HEK293 (cell line): ENCODE data around the gene TMOD2.
"Not testable (repeated sequence)": the region's sequence is repeated elsewhere in the genome, so short reads cannot be mapped to it uniquely, and the experiment has no call there.

Experiments used
- CTCF ChIA-PET: fragments of 350-600 bp; formaldehyde crosslinking; extraction: SDS; loops from one replicate; lab custom pipeline; 2021; ENCODE audit warnings: antibody characterized with exemption; lab: Yijun Ruan, JAX
- POLR2A ChIA-PET: fragments of 300-600 bp; formaldehyde crosslinking; extraction: SDS; loops from one replicate; lab custom pipeline; 2020; ENCODE audit warnings: antibody characterized with exemption, inconsistent platforms; lab: Yijun Ruan, JAX
- H3K27ac ChIP-seq: fragments of 200-500 bp; sonication (Bioruptor generic); 2 replicates; pipeline ENCODE4 v1.5.1; 2014; ENCODE audit warnings: low read depth, low read length, control low read depth, inconsistent platforms; ENCODE audit errors: extremely low read depth
- H3K36me3 ChIP-seq, 2 experiments: fragments of 200-500 bp in 1 of 2; sonication (Bioruptor generic) in 1 of 2; 1 replicate in 1 of 2; 2 replicates in 1 of 2; pipeline ENCODE4 v1.5.1; 2014 to 2017; ENCODE audit warnings: inconsistent platforms in 2 of 2, low read length in 2 of 2; ENCODE audit not compliant: control insufficient read depth in 2 of 2, insufficient read depth in 1 of 2
- H3K4me1 ChIP-seq: fragments of 200-500 bp; sonication (Bioruptor generic); 2 replicates; pipeline ENCODE4 v1.5.1; 2014; ENCODE audit warnings: mild to moderate bottlenecking, low read length, inconsistent platforms; ENCODE audit not compliant: control insufficient read depth, insufficient read depth
- H3K4me3 ChIP-seq: 2 replicates; pipeline ENCODE4 v1.5.1; 2011; ENCODE audit warnings: low read depth, mild to moderate bottlenecking, control low read depth, low read length, moderate library complexity
- H3K9me3 ChIP-seq: fragments of 200-500 bp; sonication (Bioruptor generic); 2 replicates; pipeline ENCODE4 v1.5.1; 2014; ENCODE audit warnings: low read depth, low read length, inconsistent platforms; ENCODE audit not compliant: control insufficient read depth, insufficient read depth
- MZF1 ChIP-seq: fragments of 450-650 bp; formaldehyde crosslinking; IDR thresholded peaks from 2 replicates; pipeline ENCODE4 v1.5.1; 2017; ENCODE audit warnings: missing biosample characterization, missing genetic modification characterization, borderline replicate concordance
- ZBTB8A ChIP-seq: fragments of 450-650 bp; formaldehyde crosslinking; IDR thresholded peaks from 2 replicates; pipeline ENCODE4 v1.5.1; 2016; ENCODE audit warnings: missing biosample characterization, missing genetic modification characterization
- ZNF2 ChIP-seq: fragments of 450-650 bp; formaldehyde crosslinking; IDR thresholded peaks from 2 replicates; pipeline ENCODE4 v1.5.1; 2016; ENCODE audit warnings: missing biosample characterization, missing genetic modification characterization
- ZNF654 ChIP-seq: fragments of 450-650 bp; formaldehyde crosslinking; IDR thresholded peaks from 2 replicates; pipeline ENCODE4 v1.5.1; 2016; ENCODE audit warnings: low read depth, missing biosample characterization, missing genetic modification characterization
- TF ChIP-seq, protein P1 (sequence below): fragments of 450-650 bp; formaldehyde crosslinking; IDR thresholded peaks from 2 replicates; pipeline ENCODE4 v1.5.1; 2017; ENCODE audit warnings: missing biosample characterization, missing genetic modification characterization
- TF ChIP-seq, protein P2 (sequence below): fragments of 450-650 bp; formaldehyde crosslinking; IDR thresholded peaks from 2 replicates; pipeline ENCODE4 v1.5.1; 2016; ENCODE audit warnings: missing biosample characterization, missing genetic modification characterization
- TF ChIP-seq, protein P3 (sequence below): fragments of 450-650 bp; formaldehyde crosslinking; IDR thresholded peaks from 2 replicates; pipeline ENCODE4 v1.5.1; 2016; ENCODE audit warnings: missing biosample characterization, missing genetic modification characterization
- TF ChIP-seq, protein P4 (sequence below): fragments of 450-650 bp; formaldehyde crosslinking; conservative IDR thresholded peaks from 2 replicates; pipeline ENCODE4 v1.5.1; 2016; ENCODE audit warnings: low read depth, missing biosample characterization, missing genetic modification characterization

TMOD2 gene

DNA sequence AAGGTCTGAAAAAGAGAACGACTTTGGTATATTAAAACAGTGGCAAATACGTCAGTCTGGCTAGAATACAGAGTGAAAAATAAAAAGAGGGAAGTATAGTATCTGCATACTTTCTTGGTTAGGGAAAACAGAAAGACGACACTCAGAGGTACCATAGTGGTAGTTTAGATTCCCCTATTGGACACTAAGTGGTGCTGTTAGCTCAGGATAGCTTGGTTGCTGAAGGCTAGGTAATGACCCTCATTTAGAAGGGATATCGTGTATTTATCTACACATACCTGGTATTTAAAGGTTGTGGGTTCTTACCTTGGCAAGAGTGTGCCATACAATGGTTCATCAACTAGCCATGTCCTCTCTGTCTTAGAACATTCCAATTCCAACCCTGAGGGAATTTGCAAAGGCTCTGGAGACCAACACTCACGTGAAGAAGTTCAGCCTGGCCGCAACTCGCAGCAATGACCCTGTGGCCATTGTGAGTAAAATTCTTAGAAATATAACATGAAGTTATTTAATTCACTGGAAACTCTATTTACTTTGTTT, 31.0 kb downstream of the TMOD2 start:
- H3K36me3 ChIP-seq, result peaks cover 0 to 25% of the 10 kb centered on the region in 2 experiments; a peak in 1 of 3 replicates
- no peak overlapping the region for H3K27ac ChIP-seq
- ChIA-PET POLR2A (no interaction called here), CTCF (interaction anchor here (0.8 to 2.2 kb wide), 4 partner anchors 133 to 357 kb away, joined by 3 to 7 read pairs (median 5); no protein-coding TSS in a partner anchor)
- H3K4me1 ChIP-seq, result no peaks in the 10 kb centered on the region
- H3K4me3 ChIP-seq, result no peak overlapping the region
- TF ChIP-seq MZF1 (tag by site-specific recombination) (no peak), ZNF654 (peak; percentile 28; the same call in 1 of the 2 replicates), ZNF2 (peak; percentile 82; the same call in 1 of the 2 replicates)
- no peaks in the 10 kb centered on the region for H3K9me3 ChIP-seq

DNA sequence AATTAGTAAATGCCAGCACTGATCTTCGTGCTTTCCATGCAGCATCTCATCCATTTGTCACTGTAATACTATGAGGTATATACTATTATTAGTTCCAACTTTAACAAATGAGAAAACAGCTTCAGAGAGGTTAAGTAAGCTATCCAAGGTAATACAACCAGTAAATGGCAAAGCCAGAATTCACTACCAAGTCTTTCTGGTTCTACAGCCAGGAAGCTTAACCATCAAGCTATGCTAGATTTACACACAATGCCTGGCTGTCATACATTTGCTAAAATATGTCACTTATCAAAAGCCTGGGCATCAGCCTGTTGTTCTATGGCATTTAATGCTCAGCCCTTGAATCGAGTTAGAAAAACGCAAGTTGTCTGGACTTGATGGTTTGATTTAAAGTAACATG, 32.6 kb downstream of the TMOD2 start:
- no peak overlapping the region for H3K4me3 ChIP-seq
- POLR2A ChIA-PET, result no interaction called here
- no peak overlapping the region for H3K27ac ChIP-seq
- no peaks in the 10 kb centered on the region for H3K4me1 ChIP-seq
- no peak for TF ChIP-seq ZBTB8A (tag by site-specific recombination)
- TF ChIP-seq, protein P1, sequence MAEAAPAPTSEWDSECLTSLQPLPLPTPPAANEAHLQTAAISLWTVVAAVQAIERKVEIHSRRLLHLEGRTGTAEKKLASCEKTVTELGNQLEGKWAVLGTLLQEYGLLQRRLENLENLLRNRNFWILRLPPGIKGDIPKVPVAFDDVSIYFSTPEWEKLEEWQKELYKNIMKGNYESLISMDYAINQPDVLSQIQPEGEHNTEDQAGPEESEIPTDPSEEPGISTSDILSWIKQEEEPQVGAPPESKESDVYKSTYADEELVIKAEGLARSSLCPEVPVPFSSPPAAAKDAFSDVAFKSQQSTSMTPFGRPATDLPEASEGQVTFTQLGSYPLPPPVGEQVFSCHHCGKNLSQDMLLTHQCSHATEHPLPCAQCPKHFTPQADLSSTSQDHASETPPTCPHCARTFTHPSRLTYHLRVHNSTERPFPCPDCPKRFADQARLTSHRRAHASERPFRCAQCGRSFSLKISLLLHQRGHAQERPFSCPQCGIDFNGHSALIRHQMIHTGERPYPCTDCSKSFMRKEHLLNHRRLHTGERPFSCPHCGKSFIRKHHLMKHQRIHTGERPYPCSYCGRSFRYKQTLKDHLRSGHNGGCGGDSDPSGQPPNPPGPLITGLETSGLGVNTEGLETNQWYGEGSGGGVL (tag by site-specific recombination), result no peak
- TF ChIP-seq, protein P2, sequence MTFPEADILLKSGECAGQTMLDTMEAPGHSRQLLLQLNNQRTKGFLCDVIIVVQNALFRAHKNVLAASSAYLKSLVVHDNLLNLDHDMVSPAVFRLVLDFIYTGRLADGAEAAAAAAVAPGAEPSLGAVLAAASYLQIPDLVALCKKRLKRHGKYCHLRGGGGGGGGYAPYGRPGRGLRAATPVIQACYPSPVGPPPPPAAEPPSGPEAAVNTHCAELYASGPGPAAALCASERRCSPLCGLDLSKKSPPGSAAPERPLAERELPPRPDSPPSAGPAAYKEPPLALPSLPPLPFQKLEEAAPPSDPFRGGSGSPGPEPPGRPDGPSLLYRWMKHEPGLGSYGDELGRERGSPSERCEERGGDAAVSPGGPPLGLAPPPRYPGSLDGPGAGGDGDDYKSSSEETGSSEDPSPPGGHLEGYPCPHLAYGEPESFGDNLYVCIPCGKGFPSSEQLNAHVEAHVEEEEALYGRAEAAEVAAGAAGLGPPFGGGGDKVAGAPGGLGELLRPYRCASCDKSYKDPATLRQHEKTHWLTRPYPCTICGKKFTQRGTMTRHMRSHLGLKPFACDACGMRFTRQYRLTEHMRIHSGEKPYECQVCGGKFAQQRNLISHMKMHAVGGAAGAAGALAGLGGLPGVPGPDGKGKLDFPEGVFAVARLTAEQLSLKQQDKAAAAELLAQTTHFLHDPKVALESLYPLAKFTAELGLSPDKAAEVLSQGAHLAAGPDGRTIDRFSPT (tag by site-specific recombination), result no peak
- TF ChIP-seq, protein P3, sequence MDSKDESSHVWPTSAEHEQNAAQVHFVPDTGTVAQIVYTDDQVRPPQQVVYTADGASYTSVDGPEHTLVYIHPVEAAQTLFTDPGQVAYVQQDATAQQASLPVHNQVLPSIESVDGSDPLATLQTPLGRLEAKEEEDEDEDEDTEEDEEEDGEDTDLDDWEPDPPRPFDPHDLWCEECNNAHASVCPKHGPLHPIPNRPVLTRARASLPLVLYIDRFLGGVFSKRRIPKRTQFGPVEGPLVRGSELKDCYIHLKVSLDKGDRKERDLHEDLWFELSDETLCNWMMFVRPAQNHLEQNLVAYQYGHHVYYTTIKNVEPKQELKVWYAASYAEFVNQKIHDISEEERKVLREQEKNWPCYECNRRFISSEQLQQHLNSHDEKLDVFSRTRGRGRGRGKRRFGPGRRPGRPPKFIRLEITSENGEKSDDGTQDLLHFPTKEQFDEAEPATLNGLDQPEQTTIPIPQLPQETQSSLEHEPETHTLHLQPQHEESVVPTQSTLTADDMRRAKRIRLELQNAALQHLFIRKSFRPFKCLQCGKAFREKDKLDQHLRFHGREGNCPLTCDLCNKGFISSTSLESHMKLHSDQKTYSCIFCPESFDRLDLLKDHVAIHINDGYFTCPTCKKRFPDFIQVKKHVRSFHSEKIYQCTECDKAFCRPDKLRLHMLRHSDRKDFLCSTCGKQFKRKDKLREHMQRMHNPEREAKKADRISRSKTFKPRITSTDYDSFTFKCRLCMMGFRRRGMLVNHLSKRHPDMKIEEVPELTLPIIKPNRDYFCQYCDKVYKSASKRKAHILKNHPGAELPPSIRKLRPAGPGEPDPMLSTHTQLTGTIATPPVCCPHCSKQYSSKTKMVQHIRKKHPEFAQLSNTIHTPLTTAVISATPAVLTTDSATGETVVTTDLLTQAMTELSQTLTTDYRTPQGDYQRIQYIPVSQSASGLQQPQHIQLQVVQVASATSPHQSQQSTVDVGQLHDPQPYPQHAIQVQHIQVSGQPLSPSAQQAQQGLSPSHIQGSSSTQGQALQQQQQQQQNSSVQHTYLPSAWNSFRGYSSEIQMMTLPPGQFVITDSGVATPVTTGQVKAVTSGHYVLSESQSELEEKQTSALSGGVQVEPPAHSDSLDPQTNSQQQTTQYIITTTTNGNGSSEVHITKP, result no peak
- TF ChIP-seq, protein P4, sequence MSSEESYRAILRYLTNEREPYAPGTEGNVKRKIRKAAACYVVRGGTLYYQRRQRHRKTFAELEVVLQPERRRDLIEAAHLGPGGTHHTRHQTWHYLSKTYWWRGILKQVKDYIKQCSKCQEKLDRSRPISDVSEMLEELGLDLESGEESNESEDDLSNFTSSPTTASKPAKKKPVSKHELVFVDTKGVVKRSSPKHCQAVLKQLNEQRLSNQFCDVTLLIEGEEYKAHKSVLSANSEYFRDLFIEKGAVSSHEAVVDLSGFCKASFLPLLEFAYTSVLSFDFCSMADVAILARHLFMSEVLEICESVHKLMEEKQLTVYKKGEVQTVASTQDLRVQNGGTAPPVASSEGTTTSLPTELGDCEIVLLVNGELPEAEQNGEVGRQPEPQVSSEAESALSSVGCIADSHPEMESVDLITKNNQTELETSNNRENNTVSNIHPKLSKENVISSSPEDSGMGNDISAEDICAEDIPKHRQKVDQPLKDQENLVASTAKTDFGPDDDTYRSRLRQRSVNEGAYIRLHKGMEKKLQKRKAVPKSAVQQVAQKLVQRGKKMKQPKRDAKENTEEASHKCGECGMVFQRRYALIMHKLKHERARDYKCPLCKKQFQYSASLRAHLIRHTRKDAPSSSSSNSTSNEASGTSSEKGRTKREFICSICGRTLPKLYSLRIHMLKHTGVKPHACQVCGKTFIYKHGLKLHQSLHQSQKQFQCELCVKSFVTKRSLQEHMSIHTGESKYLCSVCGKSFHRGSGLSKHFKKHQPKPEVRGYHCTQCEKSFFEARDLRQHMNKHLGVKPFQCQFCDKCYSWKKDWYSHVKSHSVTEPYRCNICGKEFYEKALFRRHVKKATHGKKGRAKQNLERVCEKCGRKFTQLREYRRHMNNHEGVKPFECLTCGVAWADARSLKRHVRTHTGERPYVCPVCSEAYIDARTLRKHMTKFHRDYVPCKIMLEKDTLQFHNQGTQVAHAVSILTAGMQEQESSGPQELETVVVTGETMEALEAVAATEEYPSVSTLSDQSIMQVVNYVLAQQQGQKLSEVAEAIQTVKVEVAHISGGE (tag by site-specific recombination), result no peak
- no peaks in the 10 kb centered on the region for H3K9me3 ChIP-seq
- peaks cover 0 to 24% of the 10 kb centered on the region in 2 experiments; a peak in 1 of 3 replicates for H3K36me3 ChIP-seq
- CTCF ChIA-PET, result interaction anchor here (0.5 to 2.2 kb wide), 9 partner anchors 26 to 1293 kb away, joined by 3 to 7 read pairs (median 4); no protein-coding TSS in a partner anchor

DNA sequence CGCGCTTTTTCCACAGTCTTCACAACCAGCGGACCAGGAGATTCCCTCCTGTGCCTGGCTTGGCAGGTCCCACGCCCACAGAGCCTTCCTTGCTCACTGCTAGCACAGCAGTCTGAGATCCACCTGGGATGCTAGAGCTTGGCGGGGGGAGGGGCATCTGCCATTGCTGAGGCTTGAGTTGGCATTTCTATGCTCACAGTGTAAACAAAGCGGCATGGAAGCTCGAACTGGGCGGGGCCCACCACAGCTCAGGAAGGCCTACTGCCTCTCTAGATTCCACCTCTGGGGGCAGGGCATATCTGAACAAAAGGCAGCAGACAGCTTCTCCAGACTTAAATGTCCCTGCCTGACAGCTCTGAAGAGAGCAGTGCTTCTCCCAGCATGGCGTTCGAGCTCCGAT, 35.7 kb downstream of the TMOD2 start:
- H3K4me1 ChIP-seq, POLR2A ChIA-PET, H3K4me3 ChIP-seq, H3K9me3 ChIP-seq, H3K27ac ChIP-seq: not testable (repeated sequence)
- peaks cover 0 to 13% of the 10 kb centered on the region in 2 experiments; a peak in 1 of 3 replicates for H3K36me3 ChIP-seq
- CTCF ChIA-PET, result interaction anchor here (0.9 to 1.0 kb wide), 2 partner anchors 76 to 137 kb away, joined by 3 read pairs; no protein-coding TSS in a partner anchor
